ENCODE data around the gene C20orf204. TPM values are rescaled to one million over a fixed set of nuclear protein-coding genes. Genes with fewer than 3 reads are reported as not detected.
A peak's percentile ranks its signal among the peaks of the same experiment; 100 is the strongest.

The C20orf204 gene
- polyA plus RNA-seq, 2 donors, result 0.38 to 0.67 TPM

DNA sequence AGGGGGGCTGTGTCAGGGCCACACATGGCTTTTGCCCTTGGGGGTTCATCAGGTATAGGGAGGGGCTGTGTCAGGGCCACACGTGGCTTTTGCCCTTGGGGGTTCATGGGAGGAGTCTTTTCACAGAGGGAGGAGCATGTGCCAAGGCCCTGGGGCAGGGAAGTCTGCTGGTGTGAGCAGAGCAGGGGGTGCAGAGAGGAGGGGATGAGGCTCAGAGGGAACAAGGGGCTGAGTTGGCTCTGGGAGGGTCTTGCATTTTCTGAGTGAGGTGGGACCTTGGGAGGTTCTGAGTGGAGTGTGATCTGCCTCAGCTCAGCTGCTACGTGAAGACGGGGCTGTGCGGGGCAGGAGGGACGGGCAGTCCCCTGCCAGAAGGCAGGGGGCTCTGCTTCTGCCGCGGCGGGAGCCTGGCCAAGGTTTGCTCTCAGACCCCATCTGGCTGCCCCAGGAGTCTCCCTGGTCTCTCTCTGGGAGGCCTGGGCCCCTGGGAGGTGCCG lies 19.5 kb downstream of the C20orf204 start:
- WGBS, 2 donors, result 60 to 82% methylated on average over 6 to 9 of the region's 9 CpGs
- peaks cover 5 to 16% of the 10 kb centered on the region in 2 donors for H3K4me1 ChIP-seq (ENCODE audit: control insufficient read depth in 2 of 2, insufficient read depth in 2 of 2, low read length in 1 of 2)
- H3K27ac ChIP-seq (ENCODE audit: low read depth in 2 of 2, low read length in 1 of 2), result peak overlapping the region; percentile 22 to 47

GRCh38 chr20:64055893-64056638 lies 20.1 kb downstream of the C20orf204 start:
- Histone ChIP-seq H3K27me3 (ENCODE audit: control insufficient read depth in 1 of 2, insufficient read depth in 2 of 2, low read length in 2 of 2) (no peaks in the 10 kb centered on the region), H3K36me3 (ENCODE audit: control insufficient read depth in 2 of 2, insufficient read depth in 2 of 2, low read length in 1 of 2) (no peaks in the 10 kb centered on the region), H3K27ac (ENCODE audit: low read depth in 2 of 2, low read length in 1 of 2) (peak overlapping the region in 1 of 2 donors; percentile 28), H3K4me1 (ENCODE audit: control insufficient read depth in 2 of 2, insufficient read depth in 2 of 2, low read length in 1 of 2) (peaks cover 5 to 16% of the 10 kb centered on the region in 2 donors), H3K4me3 (ENCODE audit: low read depth in 1 of 2, low read length in 2 of 2) (no peak overlapping the region), H3K9me3 (ENCODE audit: control insufficient read depth in 2 of 2, insufficient read depth in 1 of 2, low read depth in 1 of 2, low read length in 1 of 2) (no peaks in the 10 kb centered on the region)
- WGBS, 2 donors, result 44 to 52% methylated on average over 20 to 22 of the region's 22 CpGs

More for the DNA sequence above, 19.5 kb downstream of the C20orf204 start:
- Histone ChIP-seq H3K27me3 (ENCODE audit: control insufficient read depth in 1 of 2, insufficient read depth in 2 of 2, low read length in 2 of 2) (no peaks in the 10 kb centered on the region), H3K36me3 (ENCODE audit: control insufficient read depth in 2 of 2, insufficient read depth in 2 of 2, low read length in 1 of 2) (no peaks in the 10 kb centered on the region), H3K4me3 (ENCODE audit: low read depth in 1 of 2, low read length in 2 of 2) (no peak overlapping the region), H3K9me3 (ENCODE audit: control insufficient read depth in 2 of 2, insufficient read depth in 1 of 2, low read depth in 1 of 2, low read length in 1 of 2) (no peaks in the 10 kb centered on the region)

DNA sequence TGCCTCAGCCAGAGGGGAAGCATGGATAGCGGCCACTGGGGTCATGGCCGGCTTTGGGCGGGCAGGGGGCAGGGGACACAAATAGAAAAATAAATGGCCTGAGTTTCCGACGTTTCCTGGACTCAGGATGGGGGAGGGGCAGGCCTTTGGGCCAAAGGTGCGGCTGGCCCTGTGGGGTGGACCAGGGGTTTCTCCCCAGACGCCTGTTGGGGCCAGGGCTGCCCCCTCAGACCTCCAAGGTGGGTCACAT lies 20.6 kb downstream of the C20orf204 start:
- H3K27me3 ChIP-seq (ENCODE audit: control insufficient read depth in 1 of 2, insufficient read depth in 2 of 2, low read length in 2 of 2), result no peaks in the 10 kb centered on the region
- no peak overlapping the region for H3K27ac ChIP-seq (ENCODE audit: low read depth in 2 of 2, low read length in 1 of 2)

DNA sequence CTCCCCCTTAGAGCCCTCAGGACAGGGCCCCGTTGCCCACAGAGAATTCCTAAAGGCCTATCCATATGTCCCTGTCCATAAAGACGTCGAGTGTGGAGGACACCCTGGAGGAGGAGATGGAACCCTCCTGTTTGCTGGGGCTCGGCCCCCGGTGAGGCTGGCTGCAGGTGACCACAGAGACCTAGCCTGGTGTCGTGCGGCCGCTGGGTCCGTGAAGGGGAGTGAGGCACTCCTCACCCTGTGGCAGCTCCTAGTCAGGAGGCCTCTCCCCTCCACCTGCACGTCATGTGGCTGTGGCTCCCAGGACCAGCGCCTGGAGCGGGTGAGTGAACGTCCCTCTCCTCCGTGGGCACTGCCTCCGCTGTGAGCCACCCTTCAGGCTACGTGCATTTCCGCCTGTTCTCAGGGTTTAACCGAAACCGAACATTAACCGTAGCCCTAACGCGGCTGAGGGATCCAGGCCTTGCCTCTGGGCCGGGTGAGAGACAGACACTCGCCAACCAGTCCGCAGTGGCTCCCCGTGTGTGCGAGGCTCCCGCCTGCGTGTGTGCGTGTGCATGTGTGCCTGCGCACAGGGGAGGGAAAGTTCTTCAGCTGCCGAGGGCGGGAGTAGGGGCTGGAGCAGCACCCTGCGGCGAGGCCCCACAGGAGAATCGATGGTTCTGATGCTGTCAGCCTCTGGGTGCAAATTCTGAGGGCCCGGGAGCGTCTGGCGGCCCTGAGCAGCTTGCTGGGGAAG lies 21.1 kb downstream of the C20orf204 start:
- Histone ChIP-seq H3K4me1 (ENCODE audit: control insufficient read depth in 2 of 2, insufficient read depth in 2 of 2, low read length in 1 of 2) (peaks cover 5 to 17% of the 10 kb centered on the region in 2 donors), H3K4me3 (ENCODE audit: low read depth in 1 of 2, low read length in 2 of 2) (no peak overlapping the region), H3K27ac (ENCODE audit: low read depth in 2 of 2, low read length in 1 of 2) (peak overlapping the region; percentile 37), H3K27me3 (ENCODE audit: control insufficient read depth in 1 of 2, insufficient read depth in 2 of 2, low read length in 2 of 2) (no peaks in the 10 kb centered on the region), H3K36me3 (ENCODE audit: control insufficient read depth in 2 of 2, insufficient read depth in 2 of 2, low read length in 1 of 2) (no peaks in the 10 kb centered on the region), H3K9me3 (ENCODE audit: control insufficient read depth in 2 of 2, insufficient read depth in 1 of 2, low read depth in 1 of 2, low read length in 1 of 2) (no peaks in the 10 kb centered on the region)
- 52 to 58% methylated on average over 38 to 39 of the region's 39 CpGs for WGBS, 2 donors

More for the DNA sequence above, 20.6 kb downstream of the C20orf204 start:
- Histone ChIP-seq H3K9me3 (ENCODE audit: control insufficient read depth in 2 of 2, insufficient read depth in 1 of 2, low read depth in 1 of 2, low read length in 1 of 2) (no peaks in the 10 kb centered on the region), H3K4me1 (ENCODE audit: control insufficient read depth in 2 of 2, insufficient read depth in 2 of 2, low read length in 1 of 2) (peaks cover 5 to 16% of the 10 kb centered on the region in 2 donors), H3K36me3 (ENCODE audit: control insufficient read depth in 2 of 2, insufficient read depth in 2 of 2, low read length in 1 of 2) (no peaks in the 10 kb centered on the region), H3K4me3 (ENCODE audit: low read depth in 1 of 2, low read length in 2 of 2) (no peak overlapping the region)
- WGBS, 2 donors, result 46 to 55% methylated on average over 7 of the region's 7 CpGs

DNA sequence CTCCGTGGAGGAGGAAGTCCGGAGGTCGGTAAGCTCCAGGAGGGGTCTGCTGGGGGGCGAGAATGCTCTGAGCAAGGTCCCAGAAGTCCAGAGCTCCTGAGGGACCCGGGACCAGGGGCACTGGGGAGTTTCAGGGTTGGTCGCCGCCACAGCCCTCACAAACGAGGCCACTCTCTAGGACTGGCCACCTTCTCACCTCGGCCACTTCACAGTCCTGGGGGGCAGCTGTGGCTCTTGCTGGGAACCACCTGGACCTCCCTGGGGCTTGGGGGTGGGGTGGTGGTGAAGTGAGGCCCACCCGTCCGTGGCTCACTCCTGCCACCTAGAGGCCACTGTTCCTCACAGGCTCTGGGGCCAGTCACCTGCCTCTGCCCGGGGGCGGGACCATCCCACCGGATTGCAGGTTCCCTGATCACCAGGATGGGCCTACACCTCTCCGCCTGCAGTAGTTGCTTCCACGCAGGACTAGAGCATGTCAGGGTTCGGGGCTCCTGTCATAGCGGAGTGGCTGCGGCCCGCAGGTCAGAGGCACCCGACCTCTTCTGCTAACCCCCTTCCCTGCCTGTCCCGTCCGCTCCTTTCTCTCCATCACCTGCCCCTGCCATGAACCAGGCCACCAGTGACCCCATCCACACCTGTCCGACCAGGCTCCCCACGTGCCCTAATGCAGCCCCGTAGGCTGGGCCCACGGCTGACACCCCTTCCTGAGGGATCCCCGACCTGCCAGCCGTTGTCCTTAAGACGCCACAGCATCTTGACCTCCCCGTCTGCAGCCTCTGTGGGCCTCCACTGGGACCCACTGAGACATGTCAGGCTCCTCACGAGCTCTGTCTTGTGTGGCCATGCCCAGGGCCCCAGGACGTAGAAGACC lies 21.9 kb downstream of the C20orf204 start:
- no peaks in the 10 kb centered on the region for H3K9me3 ChIP-seq (ENCODE audit: control insufficient read depth in 2 of 2, insufficient read depth in 1 of 2, low read depth in 1 of 2, low read length in 1 of 2)
- no peaks in the 10 kb centered on the region for H3K27me3 ChIP-seq (ENCODE audit: control insufficient read depth in 1 of 2, insufficient read depth in 2 of 2, low read length in 2 of 2)
- no peaks in the 10 kb centered on the region for H3K36me3 ChIP-seq (ENCODE audit: control insufficient read depth in 2 of 2, insufficient read depth in 2 of 2, low read length in 1 of 2)
- peak overlapping the region in 1 of 2 donors; percentile 27 for H3K27ac ChIP-seq (ENCODE audit: low read depth in 2 of 2, low read length in 1 of 2)
- no peak overlapping the region for H3K4me3 ChIP-seq (ENCODE audit: low read depth in 1 of 2, low read length in 2 of 2)
- WGBS, 2 donors, result 33 to 37% methylated on average over 31 to 33 of the region's 33 CpGs
- peaks cover 3 to 20% of the 10 kb centered on the region in 2 donors for H3K4me1 ChIP-seq (ENCODE audit: control insufficient read depth in 2 of 2, insufficient read depth in 2 of 2, low read length in 1 of 2)

GRCh38 chr20:64058536-64058935 lies 22.6 kb downstream of the C20orf204 start:
- no peak overlapping the region for H3K4me3 ChIP-seq (ENCODE audit: low read depth in 1 of 2, low read length in 2 of 2)

DNA sequence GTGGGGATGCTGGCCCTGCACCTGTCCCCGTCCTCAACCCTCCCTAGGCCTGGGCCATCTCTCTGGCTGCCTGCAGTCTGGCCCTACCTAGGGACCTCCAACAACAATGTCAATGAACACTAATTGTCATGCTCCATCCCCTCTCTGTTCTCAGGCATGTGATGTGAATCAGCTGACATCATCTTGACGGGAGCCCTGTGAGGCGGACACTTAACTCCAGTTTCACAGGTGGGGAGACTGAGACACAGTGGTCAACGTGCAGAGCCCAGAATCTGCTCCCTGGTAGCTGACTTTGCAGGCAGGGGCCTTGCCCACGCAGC lies 26.3 kb downstream of the C20orf204 start:
- H3K4me3 ChIP-seq (ENCODE audit: low read depth in 1 of 2, low read length in 2 of 2), result peak overlapping the region; percentile 42 to 57
- H3K9me3 ChIP-seq (ENCODE audit: control insufficient read depth in 2 of 2, insufficient read depth in 1 of 2, low read depth in 1 of 2, low read length in 1 of 2), result no peaks in the 10 kb centered on the region
- no peaks in the 10 kb centered on the region for H3K27me3 ChIP-seq (ENCODE audit: control insufficient read depth in 1 of 2, insufficient read depth in 2 of 2, low read length in 2 of 2)
- H3K36me3 ChIP-seq (ENCODE audit: control insufficient read depth in 2 of 2, insufficient read depth in 2 of 2, low read length in 1 of 2), result no peaks in the 10 kb centered on the region
- WGBS, 2 donors, result 54 to 55% methylated on average over 5 of the region's 5 CpGs
- H3K4me1 ChIP-seq (ENCODE audit: control insufficient read depth in 2 of 2, insufficient read depth in 2 of 2, low read length in 1 of 2), result peaks cover 6 to 15% of the 10 kb centered on the region in 2 donors
- H3K27ac ChIP-seq (ENCODE audit: low read depth in 2 of 2, low read length in 1 of 2), result peak overlapping the region; percentile 83 to 84

More at GRCh38 chr20:64058536-64058935, 22.6 kb downstream of the C20orf204 start:
- Histone ChIP-seq H3K27me3 (ENCODE audit: control insufficient read depth in 1 of 2, insufficient read depth in 2 of 2, low read length in 2 of 2) (no peaks in the 10 kb centered on the region), H3K36me3 (ENCODE audit: control insufficient read depth in 2 of 2, insufficient read depth in 2 of 2, low read length in 1 of 2) (no peaks in the 10 kb centered on the region), H3K27ac (ENCODE audit: low read depth in 2 of 2, low read length in 1 of 2) (no peak overlapping the region), H3K9me3 (ENCODE audit: control insufficient read depth in 2 of 2, insufficient read depth in 1 of 2, low read depth in 1 of 2, low read length in 1 of 2) (no peaks in the 10 kb centered on the region), H3K4me1 (ENCODE audit: control insufficient read depth in 2 of 2, insufficient read depth in 2 of 2, low read length in 1 of 2) (peaks cover 2 to 14% of the 10 kb centered on the region in 2 donors)
- 66 to 74% methylated on average over 12 of the region's 12 CpGs for WGBS, 2 donors

DNA sequence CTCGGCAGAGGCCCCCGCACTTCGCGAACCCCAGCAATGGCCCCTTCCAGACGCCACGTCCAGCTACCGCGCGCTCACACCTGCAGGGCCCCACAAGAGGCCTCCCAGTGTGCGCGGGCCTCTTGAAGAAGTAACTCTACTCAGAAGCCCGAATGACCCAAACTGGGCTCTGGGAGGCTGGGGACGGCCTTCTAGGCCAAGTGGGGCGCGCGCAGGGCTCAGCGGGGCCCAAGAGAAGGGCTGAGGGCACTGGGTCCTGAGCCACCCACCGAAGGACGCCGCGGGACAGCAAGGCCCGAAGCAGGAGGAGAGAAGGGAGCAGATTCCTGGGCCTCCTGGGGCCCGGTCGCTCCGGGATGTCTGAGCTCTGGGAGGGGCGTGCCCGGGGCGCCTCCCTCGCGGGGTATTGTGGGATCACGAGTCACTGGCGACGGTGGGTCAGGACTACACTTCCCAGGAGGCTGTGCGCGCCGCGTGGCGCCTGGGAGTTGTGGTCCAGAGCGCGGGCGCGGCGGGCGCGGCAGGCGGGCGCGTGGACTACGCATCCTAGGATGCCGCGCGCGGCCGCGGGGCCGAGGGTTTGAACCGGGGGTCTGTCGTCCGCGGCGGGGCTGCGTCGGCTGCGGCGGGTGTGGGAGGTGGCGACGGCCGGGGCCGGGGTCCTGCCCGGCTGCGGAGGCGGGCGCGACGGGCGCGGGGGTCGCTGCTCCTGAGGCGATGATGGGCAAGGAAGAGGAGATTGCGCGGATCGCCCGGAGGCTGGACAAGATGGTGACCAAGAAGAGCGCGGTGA lies 26.8 kb downstream of the C20orf204 start, which contains the start of gene TCEA2:
TCEA2 (plus strand) TSS at position 603 of the 793 bp plus-strand sequence; CDS start at position 718, 115 bp downstream.
- H3K4me3 ChIP-seq (ENCODE audit: low read depth in 1 of 2, low read length in 2 of 2), result peak within 1 kb of the TSS; percentile 58 to 78
- no peaks in the 10 kb centered on the region for H3K9me3 ChIP-seq (ENCODE audit: control insufficient read depth in 2 of 2, insufficient read depth in 1 of 2, low read depth in 1 of 2, low read length in 1 of 2)
- H3K27ac ChIP-seq (ENCODE audit: low read depth in 2 of 2, low read length in 1 of 2), result peak within 1 kb of the TSS; percentile 83 to 84
- H3K27me3 ChIP-seq (ENCODE audit: control insufficient read depth in 1 of 2, insufficient read depth in 2 of 2, low read length in 2 of 2), result no peaks in the 10 kb centered on the region
- no peaks in the 10 kb centered on the region for H3K36me3 ChIP-seq (ENCODE audit: control insufficient read depth in 2 of 2, insufficient read depth in 2 of 2, low read length in 1 of 2)
- WGBS, 2 donors, result 6 to 9% methylated on average over 55 to 85 of the region's 85 CpGs
- peaks cover 6 to 15% of the 10 kb centered on the region in 2 donors for H3K4me1 ChIP-seq (ENCODE audit: control insufficient read depth in 2 of 2, insufficient read depth in 2 of 2, low read length in 1 of 2)
